ENCODE results near the gene BST1.

- TF ChIP-seq EZH2 (IDR thresholded peaks at IDR 0.05; ENCODE audit: borderline replicate concordance, low read depth, low read length, severe bottlenecking) = no peak
- TF ChIP-seq CTCF (IDR thresholded peaks at IDR 0.05; ENCODE audit: extremely low read depth in 1 of 2, insufficient read depth in 1 of 2, low read depth in 1 of 2, low read length in 2 of 2) = no peak
- no peak for TF ChIP-seq MAX (IDR thresholded peaks at IDR 0.05; ENCODE audit: insufficient read depth, insufficient read length)
- no peak for TF ChIP-seq POLR2A (IDR thresholded peaks at IDR 0.05; ENCODE audit: low read depth, low read length)
- no peak for TF ChIP-seq POLR2AphosphoS5 (IDR thresholded peaks at IDR 0.05; ENCODE audit: insufficient read depth, low read depth, low read length)
- no peak for TF ChIP-seq JUN (IDR thresholded peaks at IDR 0.05; ENCODE audit: borderline replicate concordance, insufficient read depth, insufficient read length, low read depth)
- TF ChIP-seq FOS (IDR thresholded peaks at IDR 0.05; ENCODE audit: borderline replicate concordance, insufficient read depth, low read length) = no peak
- TF ChIP-seq MYC (IDR thresholded peaks at IDR 0.05; ENCODE audit: low read depth, low read length) = no peak
- TF ChIP-seq GATA2 (IDR thresholded peaks at IDR 0.05; ENCODE audit: insufficient read depth, insufficient read length, low read depth, low read length) = no peak
These were observed 76.9 kb downstream of the BST1 start for GRCh38 chr4:15779809-15780208.
